GM12872 (cell line): ENCODE measurements around the gene ZMYND8.

Source experiments
- CTCF ChIP-seq: IDR thresholded peaks from 3 replicates; pipeline ENCODE4 v1.5.1; 2011; ENCODE audit warnings: low read depth, mild to moderate bottlenecking, low read length, moderate library complexity; ENCODE audit not compliant: insufficient read depth

Gene ZMYND8

DNA sequence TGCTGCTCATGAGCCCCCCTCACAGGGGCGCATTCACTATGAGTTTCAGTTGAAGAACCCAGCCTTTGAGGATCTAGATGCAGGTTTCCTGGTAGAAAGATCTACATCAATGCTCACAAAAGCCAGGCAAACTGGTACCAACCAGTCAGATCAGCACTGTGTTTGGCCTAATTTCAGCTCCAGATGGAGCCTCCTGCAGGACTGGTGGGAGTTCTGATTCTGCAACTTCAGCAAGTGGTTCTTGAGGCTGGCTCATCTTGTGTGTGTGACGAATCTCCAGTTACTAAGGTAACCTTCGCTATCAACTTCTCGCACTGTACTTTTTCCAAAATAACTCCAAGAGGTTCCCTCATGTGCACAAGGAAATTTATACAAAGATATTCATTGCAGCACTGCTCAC, 118.8 kb downstream of the ZMYND8 start:
- TF ChIP-seq CTCF = no peak

- TF ChIP-seq CTCF = no peak
Measured at GRCh38 chr20:47236639-47236900, 119.9 kb downstream of the ZMYND8 start.

- no peak for TF ChIP-seq CTCF
Measured at GRCh38 chr20:47235853-47236638, 120.5 kb downstream of the ZMYND8 start.

DNA sequence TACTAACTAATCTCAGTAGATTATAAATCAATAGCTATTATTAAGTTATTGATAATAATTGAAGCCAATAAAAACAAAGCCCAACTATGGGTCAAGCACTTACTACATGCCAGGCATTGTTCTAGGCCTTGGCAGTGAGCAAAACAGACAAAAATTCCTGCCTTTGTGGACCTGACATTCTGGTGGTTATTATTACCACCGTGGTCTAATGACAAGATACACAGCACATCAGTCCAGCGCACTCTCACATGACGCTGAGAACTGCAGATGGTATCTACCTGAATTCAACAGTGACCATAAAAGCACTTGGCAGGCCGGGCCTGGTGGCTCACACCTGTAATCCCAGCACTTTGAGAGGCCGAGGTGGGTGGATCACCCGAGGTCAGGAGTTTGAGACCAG, 121.4 kb downstream of the ZMYND8 start:
- no peak for TF ChIP-seq CTCF

- TF ChIP-seq CTCF = no peak
Measured at GRCh38 chr20:47233333-47234188, 122.9 kb downstream of the ZMYND8 start.

GRCh38 chr20:47232518-47232917, 124.0 kb downstream of the ZMYND8 start:
- no peak for TF ChIP-seq CTCF

DNA sequence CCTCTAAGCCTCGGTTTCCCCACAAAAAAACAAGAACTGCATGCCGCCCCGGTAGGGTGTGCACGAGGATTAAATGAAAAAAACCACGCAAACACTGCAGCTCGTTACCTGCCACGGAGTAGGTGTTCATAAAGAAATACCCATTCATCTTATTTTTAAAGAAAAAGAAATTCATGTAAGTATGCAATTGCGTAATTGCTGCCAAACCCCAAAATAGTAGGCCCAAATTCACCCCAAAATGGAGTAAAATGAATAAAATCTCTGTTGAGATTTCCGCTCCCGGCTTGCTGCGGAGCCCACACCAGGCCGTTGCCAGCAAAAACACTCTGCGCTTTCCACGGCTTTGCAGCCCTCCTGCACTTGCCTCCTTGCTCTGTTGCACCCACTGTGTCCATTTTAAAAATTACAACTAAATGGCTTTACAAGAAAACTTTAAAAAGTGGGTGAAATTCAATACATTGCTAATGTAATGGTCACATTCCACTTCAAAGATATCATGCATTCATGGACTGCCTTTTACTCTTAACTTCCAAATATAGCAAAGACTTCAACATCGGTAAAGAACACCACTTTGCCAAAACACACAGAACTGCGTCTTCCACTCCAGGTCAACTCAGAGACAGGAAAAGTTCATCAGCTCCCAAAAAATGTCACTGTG, 125.0 kb downstream of the ZMYND8 start:
- no peak for TF ChIP-seq CTCF
